ENCODE results near the gene BRDT.

GRCh38 chr1:92038695-92039346, 89.6 kb downstream of the BRDT start:
- TF ChIP-seq EZH2 (optimal IDR thresholded peaks at IDR 0.05; ENCODE audit: low read depth, low read length) (no peak), CTCF (IDR thresholded peaks at IDR 0.05; ENCODE audit: low read length) (no peak)
